NCI-H2227 (cell line): ENCODE data around the gene RET.
"Not testable (repeated sequence)": the region's sequence is repeated elsewhere in the genome, so short reads cannot be mapped to it uniquely, and the experiment has no call there.

Source experiments
- DNase-seq: peaks from one replicate; lab custom pipeline; 2025; ENCODE audit not compliant: unreplicated experiment; lab: John Stamatoyannopoulos, UW

The RET gene

GRCh38 chr10:43076311-43076875 is 476 bp upstream of the RET start:
- DNase-seq: peak; percentile 14

GRCh38 chr10:43077421-43078171 is 727 bp downstream of the RET start:
- peak; percentile 6 for DNase-seq

GRCh38 chr10:43078175-43078985 is 1.5 kb downstream of the RET start:
- no peak for DNase-seq

- DNase-seq: peak; percentile 38
These were observed 2.1 kb downstream of the RET start for GRCh38 chr10:43078986-43079273.

GRCh38 chr10:43079856-43080255 is 3.0 kb downstream of the RET start:
- DNase-seq: no peak

- DNase-seq: no peak
These were observed 5.2 kb downstream of the RET start for GRCh38 chr10:43082087-43082486.

- no peak for DNase-seq
These were observed 5.9 kb downstream of the RET start for GRCh38 chr10:43082746-43083145.

- DNase-seq: no peak
These were observed 6.9 kb downstream of the RET start for GRCh38 chr10:43083764-43084163.

GRCh38 chr10:43084812-43085211 is 7.9 kb downstream of the RET start:
- no peak for DNase-seq

GRCh38 chr10:43086321-43086942 is 9.6 kb downstream of the RET start:
- no peak for DNase-seq

GRCh38 chr10:43089519-43089918 is 12.7 kb downstream of the RET start:
- no peak for DNase-seq

- DNase-seq: no peak
These were observed 13.3 kb downstream of the RET start for GRCh38 chr10:43090188-43090587.

- no peak for DNase-seq
These were observed 13.8 kb downstream of the RET start for GRCh38 chr10:43090664-43091063.

- DNase-seq: no peak
These were observed 15.0 kb downstream of the RET start for GRCh38 chr10:43091846-43092245.

GRCh38 chr10:43093423-43094076 is 16.7 kb downstream of the RET start:
- DNase-seq: peak; percentile 28

GRCh38 chr10:43094085-43094484 is 17.2 kb downstream of the RET start:
- no peak for DNase-seq

GRCh38 chr10:43099339-43099738 is 22.5 kb downstream of the RET start:
- not testable (repeated sequence) for DNase-seq

GRCh38 chr10:43099928-43100327 is 23.1 kb downstream of the RET start:
- no peak for DNase-seq

GRCh38 chr10:43100366-43100765 is 23.5 kb downstream of the RET start:
- no peak for DNase-seq

- no peak for DNase-seq
These were observed 25.4 kb downstream of the RET start for GRCh38 chr10:43102063-43102828.
